NCI-H82 treated with DMSO at 0.1 percent for 48 hours (cell line): ENCODE results near the gene E2F4.

Experiments
- DNase-seq: peaks from one replicate; lab custom pipeline; 2025; ENCODE audit not compliant: unreplicated experiment; lab: John Stamatoyannopoulos, UW

Gene E2F4

DNA sequence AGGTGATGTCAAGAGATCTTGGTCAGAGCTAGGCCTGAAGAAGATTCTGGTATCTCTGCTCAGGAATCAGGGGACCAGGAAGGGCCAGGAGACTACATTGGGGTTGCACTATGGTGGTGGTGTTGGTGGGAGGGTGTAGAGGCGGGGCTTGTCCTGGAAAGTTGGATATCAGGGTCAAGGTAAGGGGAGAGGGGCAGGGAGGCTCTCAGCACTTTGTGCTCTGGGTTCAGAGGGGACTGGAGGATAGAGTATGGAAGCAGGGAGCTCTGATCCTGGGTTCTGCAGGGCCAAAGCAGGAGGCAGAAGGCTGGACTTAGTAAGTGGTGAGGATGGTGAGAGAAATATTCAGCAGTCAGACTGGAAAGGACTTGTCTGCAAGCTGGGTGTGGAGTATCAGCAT lies 18.6 kb upstream of the E2F4 start:
- DNase-seq, result no peak

DNA sequence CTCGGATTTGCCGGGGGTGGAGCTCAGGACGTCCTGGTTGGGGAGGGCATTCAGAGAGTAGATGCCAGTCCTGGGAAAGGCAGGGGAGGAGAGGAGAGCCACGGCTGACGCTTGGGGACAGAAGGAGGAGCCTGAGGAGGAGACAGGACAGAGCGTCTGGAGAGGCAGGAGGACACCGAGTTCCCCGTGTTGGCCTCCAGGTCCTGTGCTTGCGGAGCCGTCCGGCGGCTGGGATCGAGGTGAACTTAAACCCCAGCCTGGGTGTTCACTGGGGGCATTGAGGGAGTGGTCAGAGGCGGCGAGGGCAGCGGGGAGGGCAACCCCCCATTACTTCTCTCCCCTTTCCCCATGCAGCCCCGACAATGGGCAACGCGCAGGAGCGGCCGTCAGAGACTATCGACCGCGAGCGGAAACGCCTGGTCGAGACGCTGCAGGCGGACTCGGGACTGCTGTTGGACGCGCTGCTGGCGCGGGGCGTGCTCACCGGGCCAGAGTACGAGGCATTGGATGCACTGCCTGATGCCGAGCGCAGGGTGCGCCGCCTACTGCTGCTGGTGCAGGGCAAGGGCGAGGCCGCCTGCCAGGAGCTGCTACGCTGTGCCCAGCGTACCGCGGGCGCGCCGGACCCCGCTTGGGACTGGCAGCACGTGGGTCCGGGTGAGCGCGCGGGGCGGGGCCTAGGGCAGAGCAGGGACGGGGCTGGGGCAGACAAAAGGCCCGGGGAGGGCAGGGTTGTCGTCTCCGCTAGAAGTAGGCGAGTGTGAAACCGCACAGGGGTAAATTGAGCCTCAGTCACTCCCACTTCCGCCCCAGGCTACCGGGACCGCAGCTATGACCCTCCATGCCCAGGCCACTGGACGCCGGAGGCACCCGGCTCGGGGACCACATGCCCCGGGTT lies 17.9 kb upstream of the E2F4 start:
- DNase-seq, result no peak

DNA sequence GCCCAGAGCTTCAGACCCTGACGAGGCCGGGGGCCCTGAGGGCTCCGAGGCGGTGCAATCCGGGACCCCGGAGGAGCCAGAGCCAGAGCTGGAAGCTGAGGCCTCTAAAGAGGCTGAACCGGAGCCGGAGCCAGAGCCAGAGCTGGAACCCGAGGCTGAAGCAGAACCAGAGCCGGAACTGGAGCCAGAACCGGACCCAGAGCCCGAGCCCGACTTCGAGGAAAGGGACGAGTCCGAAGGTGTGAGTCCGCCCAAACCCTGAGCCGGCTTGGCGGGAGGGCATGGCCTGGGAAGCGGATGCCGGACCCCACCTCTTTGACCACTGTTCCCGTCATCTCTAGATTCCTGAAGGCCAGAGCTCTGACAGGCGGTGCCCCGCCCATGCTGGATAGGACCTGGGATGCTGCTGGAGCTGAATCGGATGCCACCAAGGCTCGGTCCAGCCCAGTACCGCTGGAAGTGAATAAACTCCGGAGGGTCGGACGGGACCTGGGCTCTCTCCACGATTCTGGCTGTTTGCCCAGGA lies 17.2 kb upstream of the E2F4 start:
- DNase-seq, result no peak

DNA sequence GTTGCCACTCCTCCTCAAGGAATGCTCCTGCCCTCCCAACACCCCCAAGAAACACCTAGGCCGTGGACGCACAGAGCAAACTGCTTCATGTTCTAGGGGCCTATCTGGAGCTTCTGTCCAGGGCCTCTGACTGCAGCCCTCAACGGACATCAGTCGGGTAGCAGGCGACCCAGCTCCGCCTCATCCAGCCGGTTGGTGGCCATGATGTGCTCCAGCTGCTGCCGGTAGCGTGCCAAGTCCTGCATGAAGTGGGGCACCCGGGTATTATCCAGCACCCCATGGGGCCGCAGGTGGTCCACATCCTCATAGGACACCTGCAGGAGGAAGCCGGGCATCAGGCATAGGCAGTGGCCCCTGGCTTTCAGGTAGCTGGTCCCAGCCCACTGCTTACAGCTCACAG lies 15.3 kb upstream of the E2F4 start:
- DNase-seq, result no peak

DNA sequence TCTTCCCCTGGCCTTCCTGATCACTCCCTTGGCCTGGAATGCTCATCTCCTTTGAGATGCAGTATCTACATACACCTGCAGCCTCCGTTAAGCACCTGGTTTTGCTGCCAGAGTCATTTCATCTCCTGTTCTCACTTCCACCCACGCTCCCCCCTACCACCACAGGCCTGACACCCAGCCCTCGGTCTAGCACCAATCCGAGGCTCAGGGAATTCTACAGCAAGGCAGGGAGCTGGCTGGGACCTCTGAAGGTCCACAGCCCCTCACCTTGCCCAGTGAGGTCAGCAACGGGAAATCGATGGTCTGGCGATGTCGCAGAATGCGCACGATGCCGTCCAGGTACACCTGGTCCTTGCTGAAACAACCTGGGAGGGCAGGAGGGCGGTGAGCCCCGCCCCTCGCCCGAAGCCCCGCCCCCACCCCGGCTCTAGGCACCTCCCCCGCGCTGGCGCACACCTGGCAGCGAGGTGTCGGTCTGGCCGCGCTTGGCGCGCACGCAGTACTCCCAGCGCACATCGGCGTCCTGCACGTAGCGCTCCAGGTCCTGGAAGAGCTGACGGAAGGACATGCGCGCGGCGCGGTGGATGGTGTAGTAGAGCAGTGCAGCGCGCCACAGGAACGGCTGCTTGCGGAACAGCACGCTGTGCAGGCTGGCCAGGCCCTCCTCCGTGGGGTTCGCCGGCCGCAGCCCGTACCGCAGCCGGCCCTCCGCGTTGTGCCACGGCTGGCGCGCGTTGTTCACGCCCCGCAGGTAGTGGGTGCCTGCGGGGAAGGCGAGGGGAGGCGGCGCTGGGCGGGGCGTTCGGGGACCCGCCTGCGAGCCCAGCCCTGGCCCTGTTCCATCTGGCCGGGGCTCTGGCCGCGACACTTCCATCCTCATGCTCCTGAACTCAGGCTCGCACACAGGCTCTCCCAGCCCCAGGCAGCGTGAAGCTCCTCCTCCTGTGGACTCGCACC lies 13.9 kb upstream of the E2F4 start:
- DNase-seq, result no peak

DNA sequence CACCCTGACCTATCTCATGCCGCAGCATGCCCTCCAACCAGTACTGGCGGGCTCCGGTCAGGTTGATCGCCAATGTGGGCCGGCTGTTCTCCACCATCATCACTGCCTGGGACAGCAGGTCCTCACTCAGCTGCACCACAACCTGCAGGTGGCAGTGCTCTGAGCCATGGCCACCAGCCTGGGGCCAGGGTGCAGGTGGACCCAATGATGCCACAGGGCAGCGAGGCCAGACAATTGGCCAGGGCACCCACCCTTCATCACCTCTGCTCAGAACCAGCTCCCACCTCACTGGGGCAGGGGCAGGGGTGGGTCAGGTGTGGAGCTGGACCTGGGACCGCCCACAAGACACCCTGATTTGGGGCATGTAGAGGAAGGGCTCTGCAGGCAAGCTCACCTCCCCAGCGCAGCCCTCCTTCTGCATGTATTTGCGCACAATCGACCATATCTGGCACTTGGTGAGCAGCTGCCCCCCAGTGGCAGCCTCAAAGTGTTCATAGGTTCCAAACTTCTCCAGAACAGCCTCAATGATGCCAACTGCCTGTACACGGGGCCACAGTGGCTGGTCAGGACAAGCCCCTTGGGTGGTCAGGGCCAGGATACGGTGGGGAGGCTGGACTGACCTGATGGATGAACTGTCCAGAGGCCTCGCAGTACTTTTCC lies 12.4 kb upstream of the E2F4 start:
- no peak for DNase-seq

DNA sequence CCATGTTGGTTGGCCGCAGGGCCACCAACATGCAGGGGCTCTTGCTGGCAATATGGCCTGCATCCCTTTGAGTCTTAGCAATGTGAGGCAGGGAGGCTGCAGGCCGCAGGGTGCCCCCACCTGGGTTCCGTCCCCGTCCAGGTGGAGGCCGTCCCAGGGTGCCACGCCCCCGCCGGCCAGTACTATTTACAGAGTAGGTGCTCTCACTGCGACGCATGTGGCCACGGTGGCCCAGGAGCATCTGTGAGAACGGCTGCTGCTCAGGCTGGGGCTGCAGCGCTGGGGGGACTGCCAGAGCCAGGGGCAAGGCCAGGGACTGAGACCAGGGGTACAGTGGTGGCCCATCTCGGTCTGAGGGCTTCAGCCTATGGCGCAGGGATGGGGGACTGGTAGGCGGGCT lies 11.8 kb upstream of the E2F4 start:
- no peak for DNase-seq

DNA sequence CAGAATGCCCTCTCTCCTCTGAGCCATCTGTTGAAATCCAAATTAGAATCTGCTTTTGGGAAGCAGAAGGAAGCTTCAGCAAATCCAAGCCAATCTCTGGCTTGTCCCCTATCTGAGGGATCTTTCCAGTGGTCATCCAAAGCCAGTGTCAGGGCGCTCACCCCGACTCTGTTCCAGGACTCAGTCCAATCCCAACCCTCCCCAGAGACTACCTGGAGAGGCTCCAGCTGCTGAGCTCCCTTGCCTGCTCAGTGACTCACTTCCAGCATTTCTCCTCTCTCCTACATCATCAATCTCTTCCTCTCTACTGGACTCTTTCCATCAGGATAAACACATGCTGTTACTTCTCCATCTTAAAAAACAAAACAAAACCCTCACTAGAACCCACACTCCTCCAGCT lies 10.6 kb upstream of the E2F4 start:
- no peak for DNase-seq

DNA sequence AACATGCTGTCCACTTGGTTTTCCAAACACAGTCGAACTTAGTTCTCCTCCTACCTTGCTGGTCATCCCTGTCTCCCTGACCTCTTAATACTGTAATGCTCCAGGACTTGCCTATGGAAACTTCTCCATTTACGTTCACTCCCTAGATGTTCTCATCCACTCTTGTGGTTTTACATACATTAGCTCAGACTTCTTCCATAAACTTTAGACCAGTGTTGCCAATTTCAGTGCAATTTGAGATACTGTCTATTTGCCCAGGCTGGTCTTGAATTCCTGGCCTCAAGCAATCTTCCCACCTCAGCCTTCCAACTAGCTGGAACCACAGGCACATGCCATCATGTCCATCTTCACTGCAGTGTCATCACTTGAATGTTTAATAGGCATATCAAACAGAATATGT lies 9.7 kb upstream of the E2F4 start:
- DNase-seq, result no peak

DNA sequence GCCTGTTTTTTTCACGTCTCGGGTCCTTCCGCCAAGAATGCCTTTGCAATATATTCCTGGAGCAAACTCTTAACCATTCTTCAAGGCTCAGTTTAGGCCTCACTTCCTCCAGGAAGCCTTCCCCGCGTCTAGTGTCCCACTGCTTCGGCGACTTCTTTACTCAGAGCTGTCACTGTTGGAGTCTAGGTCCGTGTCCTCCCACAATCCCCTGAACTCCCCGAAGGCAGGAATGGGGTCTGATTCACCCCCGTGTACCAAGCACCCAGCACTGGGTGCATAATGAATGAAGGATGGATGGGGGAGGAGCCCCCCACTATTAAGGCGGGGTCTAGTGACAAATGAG lies 8.7 kb upstream of the E2F4 start:
- DNase-seq, result no peak

DNA sequence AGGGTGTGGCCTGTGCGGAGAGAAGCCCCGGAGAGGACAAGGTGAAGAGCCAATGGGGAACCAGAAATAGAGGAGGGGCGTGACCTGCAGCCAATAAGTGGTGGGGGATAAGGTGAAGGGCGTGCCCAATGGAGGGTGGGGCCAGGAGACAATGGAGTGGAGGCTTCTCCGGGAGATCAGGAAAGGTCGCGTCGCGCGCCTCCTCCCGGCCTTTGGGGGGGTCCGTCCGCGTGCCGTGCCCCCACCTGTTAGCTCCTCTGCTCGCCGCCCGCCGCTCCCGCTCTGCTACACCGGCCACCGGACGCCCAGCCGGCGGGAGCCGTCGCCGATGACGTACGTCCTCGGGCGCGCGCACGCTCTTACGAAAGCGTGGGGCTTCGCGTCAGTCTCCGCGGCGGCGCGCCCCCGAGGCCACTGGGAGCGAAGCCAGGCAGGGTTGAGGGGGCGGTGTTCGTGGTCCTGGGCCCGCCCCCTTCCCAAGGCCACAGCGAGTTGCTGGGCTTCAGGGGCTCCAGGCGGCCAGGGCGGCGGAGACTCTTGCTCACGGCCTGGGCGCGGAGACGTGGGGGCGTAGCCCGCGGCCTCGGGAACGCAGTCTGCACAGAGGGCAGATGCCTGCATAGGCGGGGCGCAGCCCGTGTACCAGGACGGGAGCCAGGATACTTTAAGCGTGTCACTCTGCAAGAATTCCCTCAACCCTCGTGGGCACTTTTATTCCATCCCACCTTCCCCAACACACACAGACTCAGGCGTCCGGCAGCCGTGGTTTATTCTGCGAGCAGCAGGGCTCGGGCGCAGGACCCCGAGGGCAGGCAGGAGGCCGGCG lies 8.1 kb upstream of the E2F4 start, which contains the start of gene MATCAP1:
Gene MATCAP1 (minus strand): TSS at position 337 of the 826 bp plus-strand sequence. CDS start 3,353 bp downstream, outside the sequence.
- peak; percentile 96 for DNase-seq

DNA sequence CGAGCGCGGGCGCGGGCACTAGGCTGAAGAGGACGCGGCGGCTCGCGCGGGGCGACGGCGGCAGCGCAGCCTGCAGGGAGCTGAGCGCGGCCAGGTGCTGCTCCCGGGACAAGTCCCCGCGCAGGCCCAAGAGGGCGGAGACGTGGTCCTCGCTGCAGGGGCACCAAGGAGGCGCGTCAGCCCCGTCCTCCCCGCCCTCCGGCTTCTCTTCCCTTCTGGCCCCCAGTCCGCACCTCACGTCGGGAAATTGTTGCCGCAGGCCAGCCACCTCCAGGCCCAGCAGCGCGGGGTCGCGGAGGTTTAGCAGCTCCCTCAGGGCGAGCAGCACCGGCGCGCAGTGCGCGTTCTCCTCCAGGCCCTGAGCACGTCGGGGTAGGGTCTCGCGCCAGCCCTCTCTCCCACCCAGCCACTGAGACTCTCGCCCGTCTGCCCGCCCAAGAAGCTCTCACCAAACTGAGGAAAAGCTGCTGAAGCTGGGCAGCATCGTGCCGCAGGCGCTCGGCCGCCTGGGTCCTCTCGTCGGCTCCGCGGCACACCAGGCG lies 7.4 kb upstream of the E2F4 start:
- no peak for DNase-seq

DNA sequence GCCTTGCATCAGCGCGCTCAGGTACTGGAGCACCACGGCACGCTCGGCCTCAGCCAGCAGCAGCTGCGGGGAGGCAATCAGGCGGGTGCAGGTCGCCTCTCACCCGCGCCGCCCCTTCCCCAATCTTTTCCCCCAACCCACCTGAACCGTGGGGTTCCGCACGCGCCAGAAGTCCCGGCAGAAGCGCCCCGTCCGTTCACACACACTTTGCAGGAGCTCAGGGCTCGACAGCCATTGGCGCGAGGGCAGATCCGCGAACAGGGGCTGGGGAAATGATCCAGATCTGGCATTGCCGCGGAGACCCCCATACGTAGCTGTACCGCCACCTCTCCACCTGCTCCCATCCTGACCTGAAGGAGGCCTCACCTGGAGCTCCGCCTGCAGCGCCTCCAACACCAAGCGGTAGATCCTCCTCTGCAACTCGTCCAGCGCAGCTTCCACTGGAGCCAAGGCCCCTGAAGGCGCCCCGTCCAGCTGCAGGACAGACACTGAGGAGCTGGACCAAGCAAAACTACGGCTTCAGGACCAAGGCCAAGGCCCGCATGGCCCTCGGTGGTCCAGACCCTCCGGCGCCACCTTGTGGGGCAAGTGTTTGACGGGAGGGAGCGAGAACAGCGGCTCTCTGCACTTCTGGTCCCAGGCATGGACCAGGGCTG lies 6.8 kb upstream of the E2F4 start:
- peak; percentile 35 for DNase-seq

DNA sequence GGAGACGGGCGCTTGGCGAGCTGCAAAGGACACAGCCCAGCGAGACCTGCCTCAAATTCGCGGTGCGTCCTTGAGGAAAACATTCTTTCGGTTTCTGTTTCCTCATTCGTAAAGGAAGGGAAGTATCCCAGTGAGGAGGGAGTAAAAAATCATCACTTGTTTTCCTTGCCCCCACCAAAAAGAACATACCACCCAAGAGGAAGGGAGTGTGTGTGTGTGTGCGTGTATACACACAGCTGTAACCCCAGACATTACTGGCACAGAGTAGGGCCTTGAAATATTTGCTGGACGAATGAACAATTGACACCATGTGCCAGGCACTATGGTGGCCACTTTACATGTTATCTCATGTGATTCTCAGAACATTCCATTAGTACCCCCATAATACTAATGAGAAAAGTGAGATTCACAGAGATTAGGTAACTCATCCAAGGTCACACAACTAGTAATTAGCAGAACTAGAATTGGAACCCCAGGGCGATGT lies 6.3 kb upstream of the E2F4 start:
- DNase-seq, result no peak

DNA sequence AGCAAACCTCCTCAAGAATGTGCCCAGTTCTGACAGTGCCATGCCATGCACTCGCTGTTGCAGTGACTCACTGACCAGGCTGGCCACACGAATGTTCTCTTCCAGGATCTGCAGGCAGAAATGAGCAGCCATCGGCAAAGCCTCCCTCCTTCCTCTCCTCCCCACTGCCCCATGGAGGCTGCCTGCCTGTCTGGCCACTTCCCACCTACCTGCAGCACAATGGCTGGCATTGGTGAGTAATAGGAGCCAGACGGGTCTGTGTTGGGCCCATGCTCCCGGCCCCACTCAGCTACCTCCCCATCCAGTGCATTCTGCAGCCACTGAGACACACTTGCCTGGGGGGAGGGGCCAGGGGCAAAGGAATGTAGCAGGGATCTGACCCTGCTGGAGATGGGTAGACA lies 5.4 kb upstream of the E2F4 start:
- DNase-seq, result no peak

DNA sequence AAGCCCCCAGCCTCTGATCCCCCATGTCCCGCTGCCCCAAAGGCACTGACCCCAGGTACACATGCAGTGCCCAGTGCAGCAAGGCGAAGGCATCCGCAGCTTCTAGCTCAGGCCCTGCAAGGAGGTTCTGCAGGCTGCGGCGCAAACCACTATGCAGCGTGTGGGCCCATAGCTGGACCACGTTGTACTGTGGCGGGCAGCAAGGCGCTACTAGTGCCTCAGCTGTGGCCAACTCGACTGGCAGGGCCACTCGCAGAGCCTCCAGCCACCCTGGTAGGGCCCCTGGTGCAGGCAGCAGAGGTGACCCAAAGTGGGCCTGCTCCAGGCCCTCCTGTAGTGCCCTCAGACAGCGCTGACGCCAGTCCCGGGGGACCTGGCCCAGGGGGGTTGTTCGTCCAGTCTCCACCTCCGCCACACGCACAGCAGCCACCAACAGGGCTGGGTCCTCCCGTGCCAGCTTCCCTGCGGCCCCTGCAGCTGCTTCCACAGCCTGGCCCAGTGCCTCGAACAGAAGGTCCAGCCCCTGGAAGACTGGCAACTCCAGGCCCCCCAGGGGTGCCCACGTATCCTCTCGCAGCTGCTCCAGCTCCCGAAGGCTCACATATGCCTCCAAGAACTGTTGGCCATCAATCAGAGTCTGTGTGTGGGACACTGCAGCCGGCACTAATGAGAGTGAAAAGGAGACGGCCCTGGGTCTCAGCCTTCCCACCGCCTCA lies 4.6 kb upstream of the E2F4 start:
- no peak for DNase-seq

DNA sequence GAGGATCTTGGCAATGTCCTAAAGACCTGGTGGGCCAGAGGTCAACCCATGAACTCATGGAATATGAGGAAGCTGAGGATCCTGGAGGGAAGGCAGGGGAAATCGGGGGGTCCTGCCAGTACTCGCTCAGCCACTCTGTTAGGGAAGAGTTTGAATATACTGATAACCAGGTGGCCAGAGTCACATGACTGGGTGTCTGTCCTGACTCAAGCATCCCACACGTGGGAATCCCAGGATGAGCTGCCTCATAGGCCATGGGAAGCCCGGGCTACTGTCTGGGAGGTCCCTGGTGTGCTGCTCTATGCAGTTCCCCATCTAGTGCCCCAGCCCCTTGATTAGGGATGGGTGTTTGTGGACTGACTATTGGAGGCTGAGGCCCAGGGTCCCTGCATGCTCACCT lies 3.6 kb upstream of the E2F4 start:
- no peak for DNase-seq

DNA sequence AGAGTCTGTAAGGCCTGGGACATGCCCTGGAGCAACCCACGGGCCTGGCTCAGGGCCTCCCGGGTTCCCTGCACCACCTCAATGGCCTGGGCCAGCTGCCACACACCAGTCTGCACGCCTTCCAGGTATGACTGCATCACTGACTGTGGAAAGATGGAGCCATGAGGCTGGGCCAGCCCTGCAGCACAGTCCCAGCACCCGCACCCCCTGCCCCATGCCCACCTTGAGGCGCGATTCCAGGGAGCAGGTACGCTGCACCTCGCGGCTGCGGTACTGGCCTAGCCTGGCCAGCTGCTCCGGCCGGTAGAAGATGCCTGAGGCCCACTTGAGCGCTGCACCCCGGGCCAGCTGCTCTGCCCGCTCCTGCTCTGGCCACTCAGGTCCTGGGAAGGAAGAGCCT lies 3.2 kb upstream of the E2F4 start:
- DNase-seq, result no peak

DNA sequence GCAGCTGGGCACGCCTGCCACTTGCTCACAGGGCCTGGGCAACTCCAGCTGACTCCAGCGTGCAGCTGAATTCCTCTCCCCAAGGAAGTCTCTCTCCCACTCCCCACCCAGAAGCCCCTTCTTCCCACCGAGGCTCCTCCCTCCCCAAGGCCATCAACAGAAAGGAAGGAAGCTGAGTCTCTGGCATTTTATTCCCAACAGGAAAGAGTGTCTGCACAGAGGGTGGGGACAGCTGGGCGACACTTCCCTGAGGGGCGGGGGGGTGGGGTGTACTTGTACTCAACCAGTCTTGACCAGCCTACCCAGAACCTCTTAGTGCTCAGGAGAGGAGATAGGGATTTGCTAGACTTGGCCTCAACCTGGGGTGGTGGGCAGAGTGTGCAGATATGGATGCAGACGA lies 1.9 kb upstream of the E2F4 start, which contains the start of gene EXOC3L1:
Gene EXOC3L1 (minus strand): TSS at position 96 of the 400 bp plus-strand sequence. CDS start 460 bp downstream, outside the sequence.
- DNase-seq, result no peak
